SK-N-SH treated with all-trans-retinoic acid at 6 μM for 48 hours (cell line): ENCODE results near the gene CTSK.

Source experiments
- ARNTL ChIP-seq: fragments of 450-650 bp; formaldehyde crosslinking; IDR thresholded peaks from 2 replicates; pipeline ENCODE4 v1.5.0; 2020; ENCODE audit warnings: low read depth, mild to moderate bottlenecking, moderate library complexity, borderline replicate concordance
- CSDC2 ChIP-seq: fragments of 250-450 bp; sonication (Bioruptor Pico); IDR thresholded peaks from 2 replicates; pipeline ENCODE4 v1.5.0; 2020; ENCODE audit warnings: mild to moderate bottlenecking, moderate library complexity
- ESRRG ChIP-seq: fragments of 250-450 bp; sonication (Bioruptor Pico); IDR thresholded peaks from 2 replicates; pipeline ENCODE4 v1.6.1; 2021; ENCODE audit warnings: mild to moderate bottlenecking
- ISL1 ChIP-seq: fragments of 250-450 bp; sonication (Bioruptor Pico); IDR thresholded peaks from 2 replicates; pipeline ENCODE4 v2.1.2; 2022; ENCODE audit warnings: mild to moderate bottlenecking, moderate library complexity
- OSR1 ChIP-seq: fragments of 250-450 bp; sonication (Bioruptor Pico); IDR thresholded peaks from 2 replicates; pipeline ENCODE4 v1.8.0; 2022; ENCODE audit warnings: moderate library complexity, mild to moderate bottlenecking, inconsistent platforms
- PATZ1 ChIP-seq: fragments of 250-450 bp; sonication (Bioruptor Pico); IDR thresholded peaks from 2 replicates; pipeline ENCODE4 v1.8.0; 2020; ENCODE audit warnings: mild to moderate bottlenecking, moderate library complexity, borderline replicate concordance
- RARB ChIP-seq: fragments of 250-450 bp; sonication (Bioruptor Pico); IDR thresholded peaks from 2 replicates; pipeline ENCODE4 v1.8.0; 2021; ENCODE audit warnings: mild to moderate bottlenecking, moderate library complexity
- TCF4 ChIP-seq: fragments of 250-450 bp; sonication (Bioruptor Pico); IDR thresholded peaks from 2 replicates; pipeline ENCODE4 v1.8.0; 2021; ENCODE audit warnings: mild to moderate bottlenecking, moderate library complexity, borderline replicate concordance
- TOX ChIP-seq: fragments of 250-450 bp; sonication (Bioruptor Pico); IDR thresholded peaks from 2 replicates; pipeline ENCODE4 v1.8.0; 2021; ENCODE audit warnings: mild to moderate bottlenecking, moderate library complexity, borderline replicate concordance
- ZNF70 ChIP-seq: fragments of 450-650 bp; formaldehyde crosslinking; IDR thresholded peaks from 2 replicates; pipeline ENCODE4 v1.5.0; 2020; ENCODE audit warnings: mild to moderate bottlenecking, moderate library complexity
- ZNF8 ChIP-seq: fragments of 450-650 bp; formaldehyde crosslinking; IDR thresholded peaks from 2 replicates; pipeline ENCODE4 v1.5.0; 2020; ENCODE audit warnings: mild to moderate bottlenecking, moderate library complexity
- TF ChIP-seq, protein P1 (sequence below): fragments of 250-450 bp; sonication (Bioruptor Pico); IDR thresholded peaks from 2 replicates; pipeline ENCODE4 v1.5.1; 2020; ENCODE audit warnings: low read depth, mild to moderate bottlenecking, moderate library complexity
- TF ChIP-seq, protein P2 (sequence below): fragments of 250-450 bp; sonication (Bioruptor Pico); IDR thresholded peaks from 2 replicates; pipeline ENCODE4 v1.5.0; 2020; ENCODE audit warnings: mild to moderate bottlenecking, moderate library complexity

DNA sequence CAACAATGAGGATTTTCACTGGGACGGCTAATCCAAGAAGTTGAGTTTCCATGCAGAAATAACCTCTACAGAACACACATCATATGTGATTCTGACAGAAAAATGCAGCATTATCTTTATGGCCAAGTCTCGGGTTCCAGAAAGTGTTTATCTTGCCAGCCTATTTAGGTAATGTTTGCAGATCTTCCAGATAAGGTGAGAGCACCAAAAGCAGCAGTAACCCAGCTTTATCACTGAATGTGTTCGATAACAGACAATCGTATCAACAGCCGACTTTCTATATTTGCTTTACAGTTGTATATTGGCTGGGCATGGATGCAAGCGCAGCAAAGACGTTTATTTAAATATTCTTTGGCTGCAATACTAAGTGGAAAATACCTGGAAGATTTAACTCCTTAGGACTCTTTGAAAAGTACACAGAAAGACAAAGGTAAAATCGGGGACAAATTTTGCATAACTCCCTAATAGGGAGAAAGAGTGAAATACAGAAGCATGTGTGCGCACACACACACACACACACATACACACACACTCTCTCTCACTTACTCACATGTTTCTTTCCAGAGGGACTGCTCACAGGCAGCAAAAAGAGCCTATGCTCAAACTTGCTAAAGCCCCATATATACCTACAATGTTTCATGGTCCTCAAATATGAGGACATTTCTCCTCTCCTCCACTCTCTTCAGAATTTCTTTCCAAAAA, 3.0 kb upstream of the CTSK start:
- TF ChIP-seq ISL1, result no peak
- TF ChIP-seq ZNF8 (CRISPR knock-in tag), result no peak
- TF ChIP-seq RARB (CRISPR knock-in tag), result no peak
- TF ChIP-seq, protein P1, sequence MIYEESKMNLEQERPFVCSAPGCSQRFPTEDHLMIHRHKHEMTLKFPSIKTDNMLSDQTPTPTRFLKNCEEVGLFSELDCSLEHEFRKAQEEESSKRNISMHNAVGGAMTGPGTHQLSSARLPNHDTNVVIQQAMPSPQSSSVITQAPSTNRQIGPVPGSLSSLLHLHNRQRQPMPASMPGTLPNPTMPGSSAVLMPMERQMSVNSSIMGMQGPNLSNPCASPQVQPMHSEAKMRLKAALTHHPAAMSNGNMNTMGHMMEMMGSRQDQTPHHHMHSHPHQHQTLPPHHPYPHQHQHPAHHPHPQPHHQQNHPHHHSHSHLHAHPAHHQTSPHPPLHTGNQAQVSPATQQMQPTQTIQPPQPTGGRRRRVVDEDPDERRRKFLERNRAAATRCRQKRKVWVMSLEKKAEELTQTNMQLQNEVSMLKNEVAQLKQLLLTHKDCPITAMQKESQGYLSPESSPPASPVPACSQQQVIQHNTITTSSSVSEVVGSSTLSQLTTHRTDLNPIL (CRISPR knock-in tag), result no peak
- TF ChIP-seq ARNTL (CRISPR knock-in tag), result no peak
- TF ChIP-seq, protein P2, sequence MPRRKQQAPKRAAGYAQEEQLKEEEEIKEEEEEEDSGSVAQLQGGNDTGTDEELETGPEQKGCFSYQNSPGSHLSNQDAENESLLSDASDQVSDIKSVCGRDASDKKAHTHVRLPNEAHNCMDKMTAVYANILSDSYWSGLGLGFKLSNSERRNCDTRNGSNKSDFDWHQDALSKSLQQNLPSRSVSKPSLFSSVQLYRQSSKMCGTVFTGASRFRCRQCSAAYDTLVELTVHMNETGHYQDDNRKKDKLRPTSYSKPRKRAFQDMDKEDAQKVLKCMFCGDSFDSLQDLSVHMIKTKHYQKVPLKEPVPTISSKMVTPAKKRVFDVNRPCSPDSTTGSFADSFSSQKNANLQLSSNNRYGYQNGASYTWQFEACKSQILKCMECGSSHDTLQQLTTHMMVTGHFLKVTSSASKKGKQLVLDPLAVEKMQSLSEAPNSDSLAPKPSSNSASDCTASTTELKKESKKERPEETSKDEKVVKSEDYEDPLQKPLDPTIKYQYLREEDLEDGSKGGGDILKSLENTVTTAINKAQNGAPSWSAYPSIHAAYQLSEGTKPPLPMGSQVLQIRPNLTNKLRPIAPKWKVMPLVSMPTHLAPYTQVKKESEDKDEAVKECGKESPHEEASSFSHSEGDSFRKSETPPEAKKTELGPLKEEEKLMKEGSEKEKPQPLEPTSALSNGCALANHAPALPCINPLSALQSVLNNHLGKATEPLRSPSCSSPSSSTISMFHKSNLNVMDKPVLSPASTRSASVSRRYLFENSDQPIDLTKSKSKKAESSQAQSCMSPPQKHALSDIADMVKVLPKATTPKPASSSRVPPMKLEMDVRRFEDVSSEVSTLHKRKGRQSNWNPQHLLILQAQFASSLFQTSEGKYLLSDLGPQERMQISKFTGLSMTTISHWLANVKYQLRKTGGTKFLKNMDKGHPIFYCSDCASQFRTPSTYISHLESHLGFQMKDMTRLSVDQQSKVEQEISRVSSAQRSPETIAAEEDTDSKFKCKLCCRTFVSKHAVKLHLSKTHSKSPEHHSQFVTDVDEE (CRISPR knock-in tag), result no peak
- no peak for TF ChIP-seq CSDC2 (CRISPR knock-in tag)
- no peak for TF ChIP-seq TCF4
- no peak for TF ChIP-seq PATZ1 (CRISPR knock-in tag)
- TF ChIP-seq ESRRG, result no peak
- TF ChIP-seq OSR1 (CRISPR knock-in tag), result no peak
- no peak for TF ChIP-seq TOX
- no peak for TF ChIP-seq ZNF70
